RPMI7951 (cell line): ENCODE results near the gene DOCK9. TPM values are rescaled to one million over a fixed set of nuclear protein-coding genes. Genes with fewer than 3 reads are reported as not detected.

Experiments
- DNase-seq: peaks from one replicate; pipeline ENCODE4 v3.0.0-alpha.2; 2012; ENCODE audit warnings: low read depth
- total RNA-seq: library from RNA; depleted of rRNA; stranded (reverse); fragments of >200 nt; shearing (Covaris generic); gene quantifications from 2 replicates; pipeline ENCODE4 v1.2.3, GENCODE V29; 2014

The DOCK9 gene
- total RNA-seq, 1 experiment from 2014 or later, result 36.9 TPM

DNA sequence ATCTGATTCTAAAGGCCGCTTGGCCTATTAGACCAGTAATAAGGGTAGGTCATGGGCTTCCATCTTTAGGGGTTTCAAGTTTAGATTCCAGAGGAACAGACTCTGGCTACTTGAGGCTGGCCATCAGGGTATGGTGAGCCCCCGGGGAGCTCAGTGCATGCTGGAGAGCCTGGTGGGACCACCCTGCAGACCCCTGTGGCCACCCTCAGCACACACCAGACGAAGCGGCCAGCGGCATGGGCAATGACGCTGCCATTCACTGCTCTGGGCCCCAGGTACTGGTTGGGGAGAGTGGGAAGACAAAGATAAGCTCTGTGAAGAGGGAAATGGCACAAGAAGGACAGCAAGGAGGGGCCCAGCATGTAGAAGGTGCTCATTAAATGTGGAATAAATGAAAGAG is 126.6 kb downstream of the DOCK9 start:
- no peak for DNase-seq

DNA sequence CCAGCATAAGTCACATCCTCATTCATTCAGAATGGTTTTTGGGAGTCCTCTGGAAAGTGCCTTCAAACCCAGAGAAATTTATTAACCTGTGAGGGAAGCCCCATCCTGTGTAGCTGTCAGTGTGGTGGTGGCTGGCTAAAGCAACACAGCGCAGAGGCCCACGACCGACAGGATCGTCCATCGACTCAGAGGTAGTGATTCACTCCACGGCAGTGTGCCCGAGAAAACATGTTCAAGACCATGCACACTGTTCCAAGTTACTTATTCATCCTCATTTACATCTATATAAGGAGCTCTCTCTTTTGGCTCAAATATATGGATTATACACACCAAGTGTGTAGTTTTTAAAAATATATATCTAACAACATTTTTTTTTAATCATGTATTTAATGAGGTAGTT is 129.1 kb downstream of the DOCK9 start:
- DNase-seq, result no peak

DNA sequence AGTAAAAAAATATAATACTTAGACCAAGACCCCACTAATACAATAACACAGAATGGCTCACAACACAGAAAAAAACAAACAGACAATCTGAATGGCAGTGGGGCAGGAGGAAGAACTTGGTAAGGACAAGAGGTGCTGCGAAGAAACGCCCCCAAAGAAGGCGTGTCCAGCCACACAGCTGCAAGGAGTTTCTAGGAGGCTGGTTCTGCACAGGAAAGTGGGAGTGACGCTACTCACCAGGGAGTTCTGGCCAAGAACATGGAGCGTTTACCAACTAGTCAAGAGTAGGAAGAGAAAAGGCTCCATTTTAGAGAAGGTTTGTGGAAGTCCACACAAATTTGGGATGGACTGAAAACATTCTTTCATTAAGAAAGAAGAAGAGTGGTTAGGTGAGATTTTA is 130.1 kb downstream of the DOCK9 start:
- no peak for DNase-seq

DNA sequence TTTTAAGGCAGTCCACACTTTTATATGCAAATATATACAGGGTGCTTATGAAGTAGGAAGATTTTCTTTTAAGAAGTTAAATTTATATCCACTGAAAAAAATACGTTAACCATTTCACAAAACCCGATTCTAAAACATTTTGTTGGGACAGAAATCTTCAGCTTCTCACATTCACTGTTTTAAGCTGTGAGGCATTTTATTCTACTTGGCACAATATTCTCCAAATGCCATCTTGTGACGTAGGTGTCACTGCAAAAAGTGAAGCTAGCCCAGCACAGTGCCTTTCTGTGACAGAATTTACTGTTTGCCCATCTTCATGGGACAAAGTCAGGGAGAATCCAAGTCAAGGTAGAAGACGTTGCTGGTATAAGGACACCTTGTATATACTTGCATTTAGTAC is 130.9 kb downstream of the DOCK9 start:
- DNase-seq, result no peak

DNA sequence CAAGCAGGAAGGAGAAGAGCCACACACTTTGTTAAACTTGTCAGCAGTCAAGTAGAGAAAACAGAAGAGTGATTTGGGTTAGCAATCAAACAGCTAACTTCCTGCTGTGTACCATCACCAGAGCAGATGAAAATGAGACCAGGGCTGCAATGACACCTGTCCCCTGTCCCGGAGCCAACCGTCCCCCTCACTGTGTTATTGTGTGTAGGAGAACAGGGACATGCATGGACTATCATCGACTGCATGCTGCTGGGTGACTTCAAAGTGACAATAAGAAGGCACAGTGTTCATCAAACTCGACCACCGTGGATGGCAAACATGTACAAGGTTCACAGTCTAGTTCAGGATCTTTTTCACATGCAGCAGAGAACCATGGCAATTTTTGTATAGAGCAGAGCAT is 131.3 kb downstream of the DOCK9 start:
- no peak for DNase-seq

DNA sequence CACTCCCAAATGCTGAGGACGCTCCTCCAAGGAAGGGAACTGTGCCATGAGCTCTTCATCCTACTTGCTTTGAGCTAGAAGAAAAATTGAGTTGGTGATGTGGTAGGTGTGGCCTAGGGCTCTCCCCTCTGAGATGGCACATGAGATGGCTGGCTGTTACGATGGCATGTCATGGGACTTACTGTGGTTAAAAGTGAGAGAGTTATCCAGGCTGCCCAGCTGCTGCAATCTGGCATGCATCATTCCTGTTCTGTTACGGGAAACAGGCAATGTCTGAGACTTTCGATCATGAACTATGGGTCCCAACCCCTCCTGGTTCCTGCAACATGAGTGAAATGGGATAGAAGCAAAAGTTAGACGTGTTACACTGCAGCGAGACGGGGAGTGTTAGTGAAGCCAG is 132.1 kb downstream of the DOCK9 start:
- DNase-seq, result no peak

DNA sequence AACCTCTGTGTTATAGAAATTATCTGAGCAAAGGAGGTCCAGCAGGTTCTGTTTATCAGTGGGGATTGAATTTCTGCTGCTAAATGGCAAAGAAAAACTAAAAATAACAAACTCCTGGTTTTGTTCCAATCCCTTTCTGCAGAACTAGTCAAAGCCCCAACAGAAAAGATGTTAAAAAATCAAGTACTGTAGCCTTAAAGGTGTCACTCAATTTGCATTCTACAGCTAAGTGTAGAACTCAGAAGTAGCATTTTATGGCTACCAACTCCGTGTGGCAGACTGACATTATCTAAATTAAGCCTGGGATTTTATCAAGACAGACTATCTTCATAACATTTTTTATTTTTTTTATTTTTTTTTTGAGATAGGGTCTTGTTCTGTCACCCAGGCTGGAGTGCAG is 133.8 kb downstream of the DOCK9 start:
- DNase-seq, result no peak

DNA sequence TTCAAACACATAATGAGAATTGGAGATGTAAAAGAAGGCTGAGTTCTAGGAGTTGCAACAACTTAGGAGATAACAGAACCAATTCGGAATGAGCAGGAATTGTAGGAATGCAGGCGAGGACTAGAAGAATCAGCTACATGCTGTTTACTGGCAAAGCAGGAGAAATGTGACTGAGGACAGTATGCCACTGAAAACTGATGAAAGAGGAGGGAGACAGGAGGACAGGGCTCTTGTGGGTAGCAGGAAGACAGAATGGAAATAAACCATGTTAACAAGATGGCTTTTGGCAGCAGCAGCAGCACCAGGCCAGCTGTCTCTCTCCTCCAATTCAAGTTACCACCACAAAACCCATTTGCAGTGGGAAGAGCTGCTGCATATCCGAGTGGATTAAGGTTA is 134.4 kb downstream of the DOCK9 start:
- no peak for DNase-seq

DNA sequence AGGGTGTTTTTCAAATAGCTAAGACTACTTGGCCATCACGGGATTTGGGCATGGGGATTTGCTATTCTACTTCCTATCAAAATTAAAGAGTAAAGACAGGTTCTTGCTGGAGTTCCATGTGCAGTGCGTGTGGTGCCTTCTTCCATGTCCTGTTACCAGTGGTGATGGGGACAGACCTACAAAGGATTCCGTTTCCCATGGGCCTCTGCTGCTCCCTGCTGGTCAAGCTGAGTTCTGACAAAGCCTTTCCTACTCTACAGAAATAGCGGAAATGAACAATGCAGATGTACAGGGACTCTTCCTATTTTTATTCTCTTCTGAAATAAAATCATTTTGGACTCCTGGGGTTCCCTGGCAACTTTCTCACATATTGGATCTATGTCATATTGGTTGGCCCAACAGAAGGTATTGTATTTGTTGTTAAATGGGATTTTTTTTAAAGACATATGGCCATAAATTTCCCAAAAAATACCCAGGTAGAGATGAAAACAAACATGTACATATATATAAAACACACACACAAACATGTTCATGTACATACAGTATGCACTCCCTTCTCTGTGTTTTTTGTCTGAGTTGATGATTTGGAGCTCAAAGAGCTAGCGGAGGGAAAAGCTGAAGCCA is 134.9 kb downstream of the DOCK9 start:
- peak; percentile 58 for DNase-seq

DNA sequence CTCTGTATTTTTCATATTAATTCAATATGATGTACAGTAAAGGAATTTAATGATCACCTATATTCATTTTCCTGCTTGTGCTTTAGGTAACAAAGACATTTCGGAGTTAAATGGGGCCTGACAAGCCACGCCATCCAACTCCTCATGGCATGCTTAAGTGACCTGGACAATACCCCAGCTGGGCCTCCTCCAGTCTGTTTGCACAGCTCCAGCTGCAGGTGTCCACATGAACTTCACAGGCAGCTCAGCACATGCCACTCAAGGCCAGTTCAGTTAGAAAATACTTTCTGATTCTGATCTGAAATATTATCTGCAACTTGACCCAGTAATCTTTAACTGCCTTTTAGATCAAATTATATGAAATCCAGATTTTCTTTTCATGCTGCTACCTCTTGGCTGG is 135.8 kb downstream of the DOCK9 start:
- no peak for DNase-seq

DNA sequence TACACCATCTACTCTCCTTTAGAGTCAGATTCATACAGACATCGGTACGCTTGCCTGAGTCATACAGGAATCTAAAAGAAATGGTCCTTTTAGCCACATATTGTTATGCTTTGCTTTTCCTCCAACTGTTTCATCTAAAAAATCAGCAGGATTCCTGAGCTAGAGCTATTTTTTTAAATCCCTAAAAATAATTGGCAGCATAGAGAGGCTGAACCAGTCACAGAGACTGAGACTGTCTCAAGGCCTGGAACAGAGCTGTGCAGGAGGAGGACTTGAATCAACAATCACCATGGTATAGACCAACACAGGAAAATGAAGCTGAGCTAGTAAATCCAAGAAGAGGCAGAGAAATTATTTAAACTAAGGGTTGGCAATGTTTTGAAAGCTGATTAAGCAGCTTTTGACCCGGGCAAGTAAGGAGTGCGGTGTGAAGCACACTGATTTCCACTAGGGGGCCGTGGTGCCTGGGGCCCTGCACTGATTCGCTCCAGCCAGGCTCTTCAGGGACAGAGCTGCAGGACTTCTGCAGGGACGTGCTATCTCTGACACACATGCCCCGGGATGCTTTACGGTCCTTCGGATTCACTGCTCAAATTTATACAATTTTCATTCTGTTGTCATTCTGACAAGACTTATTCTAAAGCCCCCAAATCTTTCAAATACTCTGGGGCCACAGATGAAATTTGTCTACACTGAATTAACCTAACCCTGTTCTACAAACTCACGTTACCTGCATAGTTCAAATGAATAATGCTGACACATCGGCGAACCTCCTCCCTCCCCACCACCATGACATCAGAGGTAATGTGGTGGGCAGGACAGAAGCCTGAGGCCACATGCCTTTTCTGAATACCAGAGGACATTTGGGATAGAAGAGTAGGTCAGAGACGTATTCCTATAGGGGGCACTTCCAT is 137.8 kb downstream of the DOCK9 start:
- peak; percentile 55 for DNase-seq

DNA sequence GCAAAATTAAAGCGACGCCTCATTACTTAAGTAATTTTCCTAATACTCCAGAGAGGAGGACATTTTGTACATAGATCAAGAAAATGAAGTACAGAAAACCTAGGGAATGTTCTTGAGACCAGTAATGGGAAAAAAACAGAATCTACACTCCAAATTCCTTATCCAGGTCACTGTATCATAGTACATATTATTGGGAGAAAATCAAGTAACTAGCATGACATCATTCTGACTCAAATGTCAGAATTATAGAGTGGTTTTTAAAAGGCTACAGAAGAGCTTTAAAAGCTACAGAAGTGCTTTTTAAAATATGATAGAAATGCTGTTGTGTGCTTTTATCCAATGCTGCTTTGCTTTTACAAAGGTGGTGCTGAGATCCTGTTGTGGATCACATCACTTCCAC is 139.1 kb downstream of the DOCK9 start:
- no peak for DNase-seq

DNA sequence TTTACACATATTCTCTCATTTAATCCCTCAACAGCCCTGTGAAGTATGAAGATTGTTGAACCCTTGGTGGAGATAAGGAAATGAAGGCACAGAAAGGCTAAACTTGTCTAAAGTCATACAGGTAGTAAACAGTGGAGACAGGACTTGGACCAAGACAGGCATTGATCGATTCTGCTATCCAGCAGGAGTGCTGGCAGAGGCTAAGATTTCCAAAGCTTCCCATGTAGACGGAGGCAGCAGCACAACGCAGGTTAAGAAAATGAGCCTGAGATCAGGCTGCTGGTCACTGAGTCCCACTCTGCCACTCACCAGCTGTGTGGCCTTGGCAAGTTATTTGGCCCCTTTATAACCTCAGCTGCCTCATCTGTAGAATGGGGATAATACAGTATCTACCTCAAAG is 140.0 kb downstream of the DOCK9 start:
- DNase-seq, result no peak

DNA sequence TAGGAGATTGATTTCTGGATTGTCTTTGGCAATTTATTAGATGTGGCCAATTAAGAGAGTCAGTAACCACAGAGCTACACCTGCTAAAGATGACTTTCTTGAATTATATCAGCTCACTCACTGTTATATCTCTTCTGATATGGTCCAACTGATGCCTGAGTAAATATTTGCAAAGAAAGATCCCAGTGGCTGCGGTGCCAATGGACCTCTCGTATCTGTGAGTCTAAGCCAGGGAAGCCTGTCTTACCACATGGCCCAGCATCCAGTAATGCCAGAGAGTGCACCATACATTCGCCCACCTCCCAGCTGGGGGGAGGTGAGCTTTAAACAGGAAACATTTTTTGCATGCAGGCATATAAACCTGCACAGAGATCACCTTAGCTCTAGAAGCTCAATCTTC is 142.7 kb downstream of the DOCK9 start:
- DNase-seq, result no peak

DNA sequence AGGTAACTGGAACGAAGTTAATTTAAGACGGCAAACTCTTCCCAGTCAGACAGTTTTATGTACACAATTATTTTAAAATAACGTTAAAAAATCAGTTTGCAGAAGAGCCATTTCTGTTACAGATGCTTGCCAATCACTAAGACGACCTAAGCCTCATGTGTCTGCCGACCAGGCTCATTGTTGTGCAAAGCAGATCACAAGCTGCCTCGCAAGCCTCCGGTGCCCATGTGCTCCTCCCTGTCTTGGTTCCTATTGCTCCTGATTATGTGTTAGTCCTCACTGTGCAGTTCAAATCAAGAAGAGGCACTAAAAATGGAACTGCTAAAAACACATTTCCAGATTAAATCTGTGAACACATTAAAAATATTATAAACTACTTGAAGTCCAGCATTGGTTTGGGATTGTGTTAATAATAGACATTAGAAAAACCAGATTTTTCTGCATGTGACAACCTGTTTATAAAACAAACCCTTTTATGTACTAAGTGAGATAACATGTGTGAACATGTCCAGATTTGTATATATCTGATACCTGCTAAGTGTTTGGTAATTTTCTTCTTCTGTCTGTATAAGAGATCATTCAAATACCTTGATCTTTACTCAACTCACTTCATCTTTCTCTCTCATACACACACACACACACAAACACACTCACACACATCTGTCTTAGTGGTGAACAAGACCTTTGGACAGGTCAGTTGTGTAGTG is 143.5 kb downstream of the DOCK9 start:
- no peak for DNase-seq

DNA sequence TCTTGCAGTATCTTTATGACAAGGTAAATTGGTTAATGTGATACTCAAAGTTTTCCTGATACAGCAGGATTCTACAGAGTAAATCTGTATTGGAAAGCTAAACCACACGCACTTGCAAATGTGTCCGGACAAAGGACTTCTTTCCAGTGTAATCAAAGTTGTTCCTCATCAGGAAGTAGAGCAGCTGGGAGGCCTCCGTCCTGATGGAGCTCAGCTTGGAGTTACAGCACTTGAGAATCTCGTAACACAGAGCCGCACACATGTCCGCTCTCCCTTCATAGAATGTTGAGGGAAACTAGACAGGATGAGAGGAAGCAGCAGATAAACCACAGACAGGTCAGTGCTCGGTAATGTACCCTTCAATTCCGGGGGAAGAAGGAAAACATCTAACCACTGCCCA is 146.6 kb downstream of the DOCK9 start:
- no peak for DNase-seq

DNA sequence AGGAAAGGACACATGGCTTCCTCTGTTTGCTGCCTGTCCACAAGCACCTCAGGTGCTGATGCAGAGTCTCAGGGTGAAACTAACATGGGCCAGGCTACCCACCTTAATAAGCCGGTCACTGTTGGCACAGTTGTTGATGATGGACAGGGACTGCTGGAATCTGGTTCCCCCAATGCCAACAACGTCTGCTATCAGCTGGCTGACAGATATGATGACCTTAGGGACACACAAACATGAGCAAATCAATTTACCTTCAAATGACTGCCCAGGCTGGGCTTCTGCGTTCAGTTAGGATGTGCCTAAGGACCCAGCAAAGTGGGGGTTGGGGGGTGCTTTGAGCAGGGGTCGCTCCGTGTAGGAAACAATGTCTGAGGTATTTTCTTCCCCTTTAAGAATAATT is 148.3 kb downstream of the DOCK9 start:
- no peak for DNase-seq

DNA sequence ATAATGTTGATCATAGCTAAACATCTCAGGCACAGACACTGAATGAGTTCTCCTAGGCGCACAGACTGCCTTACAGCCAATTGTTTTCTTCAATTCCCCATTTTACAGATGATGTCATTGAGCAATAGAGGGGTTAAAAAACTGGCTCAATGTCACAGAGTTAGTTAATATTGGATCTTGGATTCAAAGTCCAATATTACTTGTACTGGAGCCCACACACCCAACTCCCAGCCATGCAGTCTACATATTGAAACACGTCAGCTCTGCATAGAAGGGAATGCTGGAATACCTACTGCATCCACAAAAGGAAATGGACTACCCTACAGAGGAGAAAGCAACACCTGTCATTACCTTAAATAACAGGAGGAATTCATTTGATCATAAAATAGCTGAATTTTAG is 149.2 kb downstream of the DOCK9 start:
- no peak for DNase-seq

DNA sequence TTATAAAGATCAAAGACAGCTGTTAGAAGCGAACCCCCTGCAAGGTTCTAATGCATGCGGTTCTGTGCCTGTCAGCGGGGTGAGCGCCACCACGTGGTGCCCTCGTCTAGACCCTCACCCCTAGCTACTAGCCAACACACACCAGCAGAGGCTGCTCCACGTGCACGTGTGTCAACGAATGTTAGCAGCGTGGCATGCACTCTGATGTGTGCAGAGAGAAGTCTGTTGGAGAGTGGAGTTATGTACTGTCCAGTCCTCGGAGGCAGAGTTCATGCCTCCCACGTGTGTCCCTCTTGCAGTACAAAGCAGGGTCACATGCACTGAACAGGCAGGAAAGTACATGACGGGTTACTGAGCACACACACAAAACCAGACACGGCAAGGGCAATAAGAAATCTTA is 150.4 kb downstream of the DOCK9 start:
- no peak for DNase-seq

DNA sequence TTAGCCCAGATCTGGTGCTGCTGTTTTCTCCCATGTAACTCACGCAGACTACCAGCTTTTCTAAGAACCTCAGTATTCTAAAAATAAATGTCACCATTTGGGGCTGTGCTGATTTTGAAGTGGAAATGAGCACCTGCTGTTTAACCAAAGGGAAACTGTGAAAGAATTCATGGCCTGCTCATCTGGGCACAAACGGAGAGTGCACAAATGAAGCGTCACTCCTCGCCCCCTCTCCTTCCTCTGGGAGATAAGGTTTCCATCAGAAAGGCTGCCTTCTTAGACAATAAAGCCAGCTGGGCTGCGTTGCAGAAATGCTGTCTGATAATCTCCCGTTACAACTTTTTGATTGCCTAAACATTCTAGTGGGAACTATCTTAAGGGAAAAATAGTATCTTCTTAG is 151.7 kb downstream of the DOCK9 start:
- DNase-seq, result no peak

DNA sequence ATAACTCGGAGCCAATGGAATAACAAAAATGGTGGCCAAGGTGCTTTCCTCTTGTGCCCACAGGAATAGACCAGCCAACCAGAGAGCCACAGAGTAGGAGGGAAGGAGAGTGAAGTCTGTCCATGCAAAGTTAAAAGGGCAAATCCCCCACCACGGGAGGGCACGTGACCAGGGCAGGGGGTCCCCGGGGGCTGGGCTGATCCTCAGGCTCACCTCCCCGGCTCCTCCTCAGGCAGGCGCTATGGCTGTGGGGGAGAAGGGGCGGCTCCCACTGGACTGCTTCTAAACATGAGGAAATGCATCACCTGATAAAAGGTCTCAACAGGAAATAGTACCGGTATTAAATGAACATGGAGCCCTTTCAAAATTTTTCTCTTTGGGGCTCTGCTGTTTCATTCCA is 152.2 kb downstream of the DOCK9 start:
- no peak for DNase-seq

DNA sequence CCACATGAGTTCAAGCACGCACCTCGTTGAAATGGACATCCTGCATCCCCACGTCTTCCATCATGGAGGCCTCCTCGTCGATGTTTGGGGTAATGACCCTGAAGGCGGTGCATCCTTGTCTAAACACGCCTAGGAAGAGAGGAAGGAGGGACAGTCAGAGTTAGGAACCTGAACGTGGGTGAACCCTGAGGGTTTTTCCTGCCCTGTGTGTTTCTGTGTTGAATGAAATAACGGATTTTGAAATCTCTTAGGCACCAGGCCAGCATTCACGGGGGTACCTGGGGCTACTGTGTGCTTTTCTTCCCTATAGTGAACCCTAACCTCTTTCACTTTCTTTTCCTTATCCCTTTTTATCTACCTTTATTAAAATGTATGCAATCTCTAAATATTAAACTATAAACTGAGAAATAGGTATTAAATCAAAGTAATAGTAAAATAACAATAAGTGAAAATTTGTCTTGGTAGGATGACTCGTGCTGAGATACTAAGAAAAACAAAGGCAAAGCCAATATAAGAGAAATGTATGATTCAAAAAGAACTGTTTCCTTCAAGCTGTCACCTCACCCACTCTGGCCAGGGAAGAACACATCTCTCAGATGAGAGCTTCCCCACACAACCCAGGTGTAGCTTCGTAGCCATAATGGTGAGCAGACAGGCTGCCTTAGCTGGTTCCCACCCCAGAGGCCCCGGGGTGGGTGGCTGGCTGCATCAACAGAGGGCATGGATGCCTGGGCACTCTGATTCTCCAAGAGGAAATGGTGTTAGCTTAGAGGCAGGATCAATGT is 153.3 kb downstream of the DOCK9 start:
- DNase-seq, result no peak
